Esophagus squamous epithelium (tissue), 5 donors: ENCODE results near the gene ANKH. TPM values are rescaled to one million over a fixed set of nuclear protein-coding genes. Genes with fewer than 3 reads are reported as not detected.

ENCODE experiments used
- DNase-seq: peaks from one replicate; lab custom pipeline; 2025; lab: John Stamatoyannopoulos, UW
- H3K27ac ChIP-seq, 4 donors: fragments of 200-600 bp; sonication (generic); one replicate each; pipeline ENCODE4 v1.5.1; 2016 to 2019; ENCODE audit warnings: mild to moderate bottlenecking in 1 of 4
- H3K27me3 ChIP-seq, 4 donors: fragments of 200-600 bp; sonication (generic); 1 replicate in 3 of 4; 2 replicates in 1 of 4; pipeline versions ENCODE4 v1.5.1 to v1.6.0; 2017 to 2021; ENCODE audit warnings: antibody characterized with exemption in 1 of 4
- H3K36me3 ChIP-seq, 3 donors: fragments of 200-600 bp; sonication (generic); one replicate each; pipeline ENCODE4 v1.5.1; 2016 to 2019
- H3K4me1 ChIP-seq, 3 donors: fragments of 200-600 bp; sonication (generic); one replicate each; pipeline ENCODE4 v1.5.1; 2017 to 2019
- H3K4me3 ChIP-seq, 4 donors: fragments of 200-600 bp; sonication (generic); 1 replicate in 3 of 4; 2 replicates in 1 of 4; pipeline ENCODE4 v1.5.1; 2016 to 2019; ENCODE audit warnings: mild to moderate bottlenecking in 2 of 4, moderate library complexity in 1 of 4
- H3K9me3 ChIP-seq, 3 donors: fragments of 200-600 bp; sonication (generic); one replicate each; pipeline ENCODE4 v1.5.1; 2016 to 2019
- POLR2A ChIP-seq, 4 donors: fragments of 450-650 bp; IDR thresholded peaks; one replicate each; pipeline ENCODE4 v1.6.1; 2017; ENCODE audit warnings: antibody characterized with exemption in 4 of 4, mild to moderate bottlenecking in 4 of 4, moderate library complexity in 3 of 4
- WGBS, 2 donors: methylation state at CpG; one replicate each; pipeline ENCODE4 v1.1.5; 2018; 5-methylcytosine and 5-hydroxymethylcytosine counted together
- intact Hi-C: fragments of 100-400 bp; cut with DNase I; formaldehyde crosslinking; loops from one replicate; pipeline ENCODE4 v1.15.0; 2022
- total RNA-seq, 4 donors: library from RNA; depleted of rRNA; stranded (reverse); fragments of >200 nt; gene quantifications; one replicate each; pipeline ENCODE4 v1.1.0, GENCODE V29; 2016
- TF ChIP-seq, protein P1 (sequence below), 6 experiments: fragments of 450-650 bp in 4 of 6; fragments of 200-600 bp in 2 of 6; sonication (generic) in 2 of 6; IDR thresholded peaks; one replicate each; pipeline ENCODE4 v1.5.1; 2016 to 2019; ENCODE audit warnings: antibody characterized with exemption in 6 of 6, mild to moderate bottlenecking in 4 of 6, moderate library complexity in 4 of 6
- donor health status: DM: yes; HTN: yes; CAD: no.

The ANKH gene
- total RNA-seq, 4 donors from 2014 or later: 10.0 to 38.0 (median 16.7) TPM

DNA sequence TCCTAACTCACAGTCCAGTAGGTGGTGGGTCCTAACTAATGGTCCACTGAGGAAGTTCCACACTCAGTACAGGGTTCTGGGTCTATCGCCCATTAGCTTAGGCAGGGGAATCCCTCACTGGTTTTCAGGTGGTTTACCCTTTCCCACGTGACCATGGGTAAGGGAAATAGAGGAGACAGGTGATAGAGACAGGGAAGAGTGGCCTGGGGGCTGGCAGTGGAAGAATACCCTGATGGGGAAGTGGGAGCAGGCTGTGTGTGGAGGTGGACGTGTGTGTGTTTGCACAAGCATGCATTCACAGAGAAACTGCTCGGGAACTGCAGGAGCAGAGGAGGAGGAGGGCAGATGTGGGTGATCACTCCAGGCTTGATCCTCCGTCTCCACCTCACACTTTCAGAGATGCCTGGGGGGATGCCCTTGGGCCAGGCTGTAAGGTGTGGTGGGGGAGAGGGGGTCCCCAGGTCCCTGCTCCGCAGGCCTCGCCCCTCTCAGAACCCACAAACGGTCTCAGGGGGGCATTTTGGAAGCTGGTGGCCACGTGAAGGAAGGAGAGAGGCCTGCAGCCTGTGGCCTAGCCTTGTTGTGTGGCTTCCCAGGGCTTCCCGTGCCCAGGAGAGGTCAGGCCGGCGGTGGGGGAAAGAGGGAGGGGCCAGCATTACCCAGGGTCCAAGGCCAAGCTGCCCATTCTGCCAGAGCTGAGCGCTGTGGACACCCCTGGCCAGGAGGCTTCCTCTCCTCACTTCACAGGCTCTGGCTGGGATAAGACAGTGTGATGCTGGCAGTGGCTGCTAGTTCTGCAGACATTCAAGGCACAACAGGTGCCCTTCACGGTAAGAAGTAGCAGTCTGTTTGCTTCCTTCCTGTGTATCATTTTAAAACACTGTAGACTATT, 127.0 kb downstream of the ANKH start:
- TF ChIP-seq, protein P1, sequence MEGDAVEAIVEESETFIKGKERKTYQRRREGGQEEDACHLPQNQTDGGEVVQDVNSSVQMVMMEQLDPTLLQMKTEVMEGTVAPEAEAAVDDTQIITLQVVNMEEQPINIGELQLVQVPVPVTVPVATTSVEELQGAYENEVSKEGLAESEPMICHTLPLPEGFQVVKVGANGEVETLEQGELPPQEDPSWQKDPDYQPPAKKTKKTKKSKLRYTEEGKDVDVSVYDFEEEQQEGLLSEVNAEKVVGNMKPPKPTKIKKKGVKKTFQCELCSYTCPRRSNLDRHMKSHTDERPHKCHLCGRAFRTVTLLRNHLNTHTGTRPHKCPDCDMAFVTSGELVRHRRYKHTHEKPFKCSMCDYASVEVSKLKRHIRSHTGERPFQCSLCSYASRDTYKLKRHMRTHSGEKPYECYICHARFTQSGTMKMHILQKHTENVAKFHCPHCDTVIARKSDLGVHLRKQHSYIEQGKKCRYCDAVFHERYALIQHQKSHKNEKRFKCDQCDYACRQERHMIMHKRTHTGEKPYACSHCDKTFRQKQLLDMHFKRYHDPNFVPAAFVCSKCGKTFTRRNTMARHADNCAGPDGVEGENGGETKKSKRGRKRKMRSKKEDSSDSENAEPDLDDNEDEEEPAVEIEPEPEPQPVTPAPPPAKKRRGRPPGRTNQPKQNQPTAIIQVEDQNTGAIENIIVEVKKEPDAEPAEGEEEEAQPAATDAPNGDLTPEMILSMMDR (IDR thresholded peaks at IDR 0.05): no peak
- TF ChIP-seq POLR2A (IDR thresholded peaks at IDR 0.05): no peak
- H3K27me3 ChIP-seq: no peaks in the 10 kb centered on the region
- DNase-seq: no peak
- H3K36me3 ChIP-seq: peaks cover 0 to 85% (median 9%) of the 10 kb centered on the region in 3 donors
- WGBS, 2 donors: 64 to 81% methylated on average over 4 to 11 of the region's 14 CpGs
- peaks cover 0 to 13% (median 5%) of the 10 kb centered on the region in 3 donors for H3K4me1 ChIP-seq
- H3K27ac ChIP-seq: no peak overlapping the region
- no peak overlapping the region for H3K4me3 ChIP-seq
- H3K9me3 ChIP-seq: no peaks in the 10 kb centered on the region
- intact Hi-C loops: no loop called here

DNA sequence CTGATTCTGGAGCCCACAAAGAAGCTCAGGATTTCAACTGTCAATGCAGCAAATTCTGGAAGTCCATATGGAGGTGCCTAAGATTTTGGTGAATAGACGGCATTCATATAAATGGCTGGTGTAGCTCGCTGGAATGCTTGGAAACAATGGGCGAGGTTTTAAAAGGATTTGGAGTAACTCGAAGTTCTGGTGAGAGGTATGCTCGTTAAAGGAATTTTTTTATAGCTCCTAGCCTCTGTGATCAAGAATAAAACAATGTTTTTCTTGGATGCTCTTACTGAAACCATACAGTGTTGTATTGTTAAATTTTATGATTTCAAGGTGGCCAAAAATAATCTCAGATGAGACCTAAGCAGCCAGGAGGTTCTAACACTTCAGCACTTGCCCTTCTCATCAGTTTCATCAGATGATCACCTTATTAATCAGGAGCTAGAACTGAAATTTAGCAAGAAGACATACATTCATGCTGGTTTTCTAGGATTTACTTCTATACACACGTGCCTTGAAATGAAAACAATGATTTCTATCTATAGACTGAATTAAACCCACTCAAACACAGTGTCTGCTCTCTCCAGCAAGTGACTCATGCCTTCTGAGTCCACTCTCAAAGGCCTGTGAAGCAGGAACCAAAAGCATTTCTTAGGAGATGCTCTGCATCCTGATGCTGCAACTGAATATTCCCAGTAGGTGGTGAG, 127.8 kb downstream of the ANKH start:
- Histone ChIP-seq H3K4me3 (no peak overlapping the region), H3K9me3 (no peaks in the 10 kb centered on the region), H3K27me3 (no peaks in the 10 kb centered on the region), H3K27ac (no peak overlapping the region), H3K36me3 (peaks cover 0 to 88% (median 9%) of the 10 kb centered on the region in 3 donors), H3K4me1 (peaks cover 0 to 5% (median 3%) of the 10 kb centered on the region in 3 donors)
- WGBS, 2 donors: 82 to 84% methylated on average over 6 of the region's 6 CpGs
- intact Hi-C loops: no loop called here
- DNase-seq: no peak
- no peak for TF ChIP-seq POLR2A (IDR thresholded peaks at IDR 0.05)
- TF ChIP-seq, protein P1 (IDR thresholded peaks at IDR 0.05): no peak

DNA sequence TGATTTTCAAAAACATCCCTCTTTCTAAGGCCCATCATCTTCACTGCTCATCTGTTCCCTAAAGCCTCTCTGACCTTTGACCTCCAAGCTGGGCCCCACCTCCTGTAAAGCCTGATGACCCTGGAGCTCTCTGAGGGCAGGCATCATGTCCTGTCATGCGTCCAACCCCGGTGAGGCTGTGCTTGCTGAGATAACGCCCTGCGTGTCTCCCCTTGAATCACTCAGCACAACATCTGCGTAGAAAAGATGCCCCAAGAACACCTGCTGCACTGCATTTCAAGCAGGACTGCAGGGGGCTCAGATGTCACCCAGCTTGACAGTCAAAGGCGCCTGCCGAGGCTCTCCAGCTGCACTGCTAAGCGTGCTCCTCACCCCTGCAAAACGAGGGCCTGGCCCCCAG, 129.1 kb downstream of the ANKH start:
- H3K4me3 ChIP-seq: no peak overlapping the region
- no peak overlapping the region for H3K27ac ChIP-seq
- H3K4me1 ChIP-seq: peaks cover 0 to 3% (median 0%) of the 10 kb centered on the region in 3 donors
- whole genome bisulfite sequencing, 2 donors: 83% methylated on average over 4 of the region's 9 CpGs; no CpG with 5 or more reads in 1 of the 2 donors
- intact Hi-C loops: no loop called here
- H3K27me3 ChIP-seq: no peaks in the 10 kb centered on the region
- H3K9me3 ChIP-seq: no peaks in the 10 kb centered on the region
- DNase-seq: no peak
- TF ChIP-seq POLR2A (IDR thresholded peaks at IDR 0.05): no peak
- TF ChIP-seq, protein P1 (IDR thresholded peaks at IDR 0.05): no peak
- peaks cover 0 to 89% (median 9%) of the 10 kb centered on the region in 3 donors for H3K36me3 ChIP-seq

DNA sequence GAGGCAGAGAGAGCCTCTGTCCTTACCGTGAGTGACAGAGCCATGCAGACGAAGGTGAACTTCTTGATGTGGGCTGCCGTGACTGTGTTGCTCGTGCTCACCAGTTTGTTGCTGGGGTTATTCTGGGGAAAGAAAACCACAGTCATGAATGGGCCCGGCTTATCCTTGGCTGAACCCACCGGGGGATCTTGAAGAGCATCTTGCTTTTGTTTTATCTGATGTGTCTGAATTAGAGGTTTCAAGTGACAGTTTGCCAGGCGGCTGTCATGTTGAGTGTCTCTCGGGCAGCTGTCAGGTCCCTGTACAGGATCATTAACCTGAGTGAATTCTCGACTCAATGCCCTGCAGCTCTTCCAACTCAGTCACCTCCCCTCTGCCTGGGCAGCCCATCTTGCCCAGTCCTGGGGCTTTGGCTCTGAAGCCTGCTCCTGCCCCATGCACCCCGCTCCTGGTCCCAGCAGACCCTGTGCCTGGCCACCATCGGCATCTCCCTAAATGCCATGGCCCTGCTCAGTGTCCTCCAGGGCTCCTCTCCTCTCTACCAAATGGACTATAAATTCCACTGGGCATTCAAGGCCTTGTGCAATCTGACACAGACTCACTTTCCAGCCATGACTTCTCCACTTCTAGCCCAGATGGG, 129.7 kb downstream of the ANKH start:
- intact Hi-C loops: no loop called here
- Histone ChIP-seq H3K4me1 (peaks cover 0 to 3% (median 0%) of the 10 kb centered on the region in 3 donors), H3K27ac (no peak overlapping the region), H3K27me3 (no peaks in the 10 kb centered on the region), H3K9me3 (no peaks in the 10 kb centered on the region), H3K4me3 (no peak overlapping the region), H3K36me3 (peaks cover 0 to 89% (median 9%) of the 10 kb centered on the region in 3 donors)
- 84 to 85% methylated on average over 9 to 11 of the region's 11 CpGs for WGBS, 2 donors
- DNase-seq: no peak
- TF ChIP-seq, protein P1 (IDR thresholded peaks at IDR 0.05): no peak
- TF ChIP-seq POLR2A (IDR thresholded peaks at IDR 0.05): no peak
